GM12878 (cell line): ENCODE data around the gene MRPS18B. TPM values are rescaled to one million over a fixed set of nuclear protein-coding genes. Genes with fewer than 3 reads are reported as not detected.

Experiments used
- ATAC-seq: fragments of 200-7000 bp; cut with Tn5 transposase; 3 replicates; pipeline ENCODE4 v1.9.1; 2020; ENCODE audit warnings: mild to moderate bottlenecking, moderate library complexity
- BruUV-seq: library from RNA; stranded (reverse); fragments of 400-500 nt; replicated peaks from 2 replicates; lab custom pipeline; 2021; lab: Mats Ljungman, UMichigan
- CTCF ChIA-PET: fragments of 300-600 bp; sonication (Branson Sonifier 250); formaldehyde crosslinking; extraction: SDS; loops from one replicate; lab custom pipeline; 2021; ENCODE audit warnings: inconsistent platforms; lab: Yijun Ruan, JAX
- POLR2A ChIA-PET: fragments of 350-600 bp; formaldehyde crosslinking; extraction: SDS; loops from one replicate; lab custom pipeline; 2021; ENCODE audit warnings: inconsistent platforms; lab: Charles Lee
- RAD21 ChIA-PET: fragments of 300-600 bp; sonication (Branson Sonifier 250); formaldehyde crosslinking; loops from one replicate; lab custom pipeline; 2023; ENCODE audit warnings: antibody characterized with exemption; ENCODE audit not compliant: unreplicated experiment; lab: Charles Lee
- SMC1A ChIA-PET: fragments of 300-600 bp; sonication (Branson Sonifier 250); formaldehyde crosslinking; loops from one replicate; lab custom pipeline; 2023; ENCODE audit not compliant: unreplicated experiment, uncharacterized antibody; lab: Charles Lee
- DNase-seq: peaks from one replicate; pipeline ENCODE4 v3.0.0-alpha.2; 2011; ENCODE audit warnings: low read depth, low spot score
- FAIRE-seq: peaks from 3 replicates; lab custom pipeline; 2011; peaks lifted over from hg19 to GRCh38; lab: Jason Lieb, UNC
- H2AFZ ChIP-seq: 2 replicates; pipeline ENCODE4 v1.6.0; 2011; ENCODE audit warnings: low read depth, low read length, control low read depth; ENCODE audit not compliant: control insufficient read depth
- H3K27ac ChIP-seq: 2 replicates; pipeline ENCODE4 v1.5.1; 2011; ENCODE audit warnings: control low read depth; ENCODE audit not compliant: control insufficient read depth, insufficient read depth
- H3K27me3 ChIP-seq, 2 experiments: replicated peaks in 1 of 2; 2 replicates each; pipeline versions ENCODE4 v1.6.0 to v1.6.1; 2011; ENCODE audit warnings: low read length in 1 of 2; ENCODE audit not compliant: control insufficient read depth in 2 of 2, insufficient read depth in 2 of 2
- H3K36me3 ChIP-seq, 2 experiments: 2 replicates each; pipeline ENCODE4 v1.5.1; 2011; ENCODE audit warnings: low read length in 1 of 2; ENCODE audit not compliant: control insufficient read depth in 2 of 2, insufficient read depth in 2 of 2
- H3K4me1 ChIP-seq: 2 replicates; pipeline ENCODE4 v1.6.1; 2011; ENCODE audit warnings: mild to moderate bottlenecking, low read length, moderate library complexity, mixed read lengths; ENCODE audit not compliant: control insufficient read depth, insufficient read depth
- H3K4me2 ChIP-seq: 2 replicates; pipeline ENCODE4 v1.6.0; 2011; ENCODE audit warnings: control low read depth; ENCODE audit not compliant: control insufficient read depth, insufficient read depth
- H3K4me3 ChIP-seq: fragments of 200-600 bp; sonication (generic); 2 replicates; pipeline ENCODE4 v1.5.1; 2016
- H3K79me2 ChIP-seq: 2 replicates; pipeline ENCODE4 v1.6.0; 2011; ENCODE audit warnings: low read length; ENCODE audit not compliant: control insufficient read depth, insufficient read depth
- H3K9ac ChIP-seq: 2 replicates; pipeline ENCODE4 v1.8.0; 2011; ENCODE audit warnings: low read length, control low read depth, mixed read lengths; ENCODE audit not compliant: control insufficient read depth, insufficient read depth
- H3K9me3 ChIP-seq: replicated peaks from 3 replicates; pipeline ENCODE4 v1.5.1; 2011; ENCODE audit warnings: mild to moderate bottlenecking, low read length; ENCODE audit not compliant: control insufficient read depth, insufficient read depth
- H4K20me1 ChIP-seq: 2 replicates; pipeline ENCODE4 v1.6.0; 2011; ENCODE audit not compliant: control insufficient read depth, insufficient read depth
- SMAD5 ChIP-seq: IDR thresholded peaks from 2 replicates; pipeline ENCODE4 v1.6.1; 2016; ENCODE audit warnings: antibody characterized with exemption, low read depth
- SREBF1 ChIP-seq: IDR thresholded peaks from 2 replicates; pipeline ENCODE4 v1.6.1; 2012; ENCODE audit warnings: mild to moderate bottlenecking, low read length
- in situ Hi-C: fragments of 300-500 bp; cut with MboI; formaldehyde crosslinking; loops from 9 replicates; pipeline ENCODE4 v1.14.3; 2018; ENCODE audit warnings: mixed read lengths
- intact Hi-C: fragments of 100-400 bp; cut with micrococcal nuclease; formaldehyde crosslinking; loops from one replicate; pipeline ENCODE4 v1.14.2; 2022; ENCODE audit not compliant: unreplicated experiment
- polyA plus RNA-seq, 11 experiments: library from polyadenylated mRNA; depleted of rRNA in 4 of 11; unstranded in 6 of 11; stranded (reverse) in 5 of 11; fragments of >200 nt; fragmentation: Nextera tagmentation in 4 of 11; fragmentation: Illumina TruSeq in 1 of 11; extraction: Ambion mirVana in 4 of 11; extraction: Trizol in 1 of 11; gene quantifications; 1 replicate in 1 of 11; 2 replicates in 10 of 11; pipeline versions ENCODE4 v1.2.1 to v1.2.3, GENCODE V29; 2011 to 2016; ENCODE audit warnings: inconsistent platforms in 2 of 11, missing spikeins in 2 of 11, low read depth in 1 of 11
- total RNA-seq, 4 experiments: library from RNA; depleted of rRNA in 3 of 4; stranded (reverse); fragments of >200 nt in 3 of 4; fragmentation: Illumina TruSeq in 1 of 4; extraction: Trizol in 1 of 4; gene quantifications; 2 replicates each; pipeline versions ENCODE4 v1.2.1 to v1.2.3, GENCODE V29; 2013 to 2021

Gene MRPS18B
- total and polyA plus RNA-seq, 10 of the 15 experiments (the other 5 are each of a cell fraction or from before 2014, with no cell fraction given) = 80.9 to 259 (median 140) TPM

DNA sequence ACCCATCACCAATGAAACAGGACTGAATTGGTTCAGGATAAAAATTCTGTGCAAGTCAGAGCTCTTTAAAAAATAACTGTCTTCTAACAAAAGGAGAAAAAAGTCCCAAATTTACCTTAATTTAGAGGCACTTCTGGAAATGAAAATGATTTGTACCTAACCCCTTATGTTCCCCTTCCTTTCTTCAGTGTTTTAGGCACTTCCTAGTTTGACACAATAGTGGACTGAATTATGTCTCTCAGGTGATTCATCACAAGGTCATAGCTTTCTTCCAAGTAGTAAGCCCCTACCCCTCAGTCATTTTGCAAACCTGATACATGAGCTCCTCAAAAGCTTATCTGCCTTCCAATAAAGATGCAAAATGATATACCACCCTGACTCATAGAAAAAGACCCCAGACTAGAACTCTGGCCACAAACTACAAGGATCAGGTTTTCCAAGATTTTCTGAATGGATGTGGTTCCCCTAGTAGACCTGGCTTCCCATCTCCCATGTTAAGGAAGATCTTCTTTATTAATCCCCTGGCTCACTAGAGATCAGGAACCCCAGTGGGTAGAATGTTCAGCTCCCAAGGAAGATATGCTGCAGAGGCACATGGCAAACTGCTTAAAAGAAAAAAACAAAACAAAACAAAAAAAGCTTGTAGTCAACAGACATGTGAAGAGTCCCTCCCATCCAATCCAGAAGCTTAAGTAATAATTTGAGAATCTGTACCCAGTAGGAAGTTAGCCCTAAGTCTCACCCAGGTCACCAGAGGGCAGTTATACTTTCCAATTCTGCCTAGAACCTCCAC is 4.2 kb upstream of the MRPS18B start:
- in situ Hi-C loops = no loop called here
- ChIA-PET POLR2A (interaction anchor here (0.5 to 3.1 kb wide), 15 partner anchors 13 to 123 kb away, joined by 3 to 16 read pairs (median 4); partner anchors contain the start of genes ABCF1, C6orf136, GNL1 and MDC1), CTCF (interaction anchor here (0.6 to 4.2 kb wide), 22 partner anchors 9 to 474 kb away, joined by 3 to 41 read pairs (median 7); partner anchors contain the start of gene DHX16), SMC1A (interaction anchor here (0.6 to 3.5 kb wide), 18 partner anchors 9 to 474 kb away, joined by 3 to 19 read pairs (median 5); partner anchors contain the start of genes PRR3 and VARS2)
- Histone ChIP-seq H3K9me3 (no peaks in the 10 kb centered on the region; the same call in 2 of the 3 replicates), H3K4me2 (peak overlapping the region; percentile 87; the same call in 1 of the 2 replicates), H3K79me2 (peaks cover 48% of the 10 kb centered on the region), H2AFZ (no peak overlapping the region), H3K27me3 (no peaks in the 10 kb centered on the region), H4K20me1 (0 out of 2 replicates have a peak, but pooled peaks cover 8% of the 10 kb centered on the region)
- no peak for ATAC-seq
- BruUV-seq = no TSS peak
- TF ChIP-seq SREBF1 (no peak), SMAD5 (0 out of 2 replicates have a peak, but pooled peaks have one; percentile 22)
- TF ChIP-seq, all 136 proteins: peak for 1
- FAIRE-seq (no peak), DNase-seq (no peak)
- no peak overlapping the region for H3K27ac ChIP-seq
- intact Hi-C loops = no loop called here
- H3K4me3 ChIP-seq = peak overlapping the region; percentile 58; the same call in 1 of the 2 replicates
- RAD21 ChIA-PET = interaction anchor here (1.1 to 2.2 kb wide), 5 partner anchors 15 to 118 kb away, joined by 3 to 7 read pairs (median 5); partner anchors contain the start of genes ABCF1 and MDC1
- H3K9ac ChIP-seq = no peak overlapping the region
- H3K4me1 ChIP-seq = peaks cover 3% of the 10 kb centered on the region
- peaks cover 1 to 46% of the 10 kb centered on the region in 2 experiments for H3K36me3 ChIP-seq
